GM21423 (cell line): ENCODE measurements around the gene TMEM255B.
"Not testable (repeated sequence)": the region's sequence is repeated elsewhere in the genome, so short reads cannot be mapped to it uniquely, and the experiment has no call there.

Experiments
- ATAC-seq: cut with Tn5 transposase; IDR thresholded peaks from one replicate; pipeline ENCODE4 v1.9.1; 2021; ENCODE audit warnings: mild to moderate bottlenecking, moderate library complexity; ENCODE audit not compliant: unreplicated experiment

Gene TMEM255B

GRCh38 chr13:113748101-113748861 is 10.7 kb upstream of the TMEM255B start:
- no peak for ATAC-seq

GRCh38 chr13:113748862-113749451 is 10.1 kb upstream of the TMEM255B start:
- no peak for ATAC-seq

- no peak for ATAC-seq
These were observed 9.5 kb upstream of the TMEM255B start for GRCh38 chr13:113749507-113749906.

- ATAC-seq, result no peak
These were observed 9.1 kb upstream of the TMEM255B start for GRCh38 chr13:113749967-113750366.

GRCh38 chr13:113750554-113751399 is 8.2 kb upstream of the TMEM255B start:
- ATAC-seq, result no peak

- no peak for ATAC-seq
These were observed 7.5 kb upstream of the TMEM255B start for GRCh38 chr13:113751491-113751890.

GRCh38 chr13:113752211-113752986 is 6.6 kb upstream of the TMEM255B start:
- ATAC-seq, result not testable (repeated sequence)

- ATAC-seq, result no peak
These were observed 5.9 kb upstream of the TMEM255B start for GRCh38 chr13:113753171-113753570.

GRCh38 chr13:113754242-113754641 is 4.8 kb upstream of the TMEM255B start:
- no peak for ATAC-seq

GRCh38 chr13:113754691-113755090 is 4.3 kb upstream of the TMEM255B start:
- ATAC-seq, result no peak

GRCh38 chr13:113756441-113757097 is 2.5 kb upstream of the TMEM255B start:
- no peak for ATAC-seq

- no peak for ATAC-seq
These were observed 605 bp downstream of the TMEM255B start for GRCh38 chr13:113759525-113760137.

- ATAC-seq, result no peak
These were observed 2.1 kb downstream of the TMEM255B start for GRCh38 chr13:113761136-113761535.

GRCh38 chr13:113762075-113762474 is 3.0 kb downstream of the TMEM255B start:
- no peak for ATAC-seq

GRCh38 chr13:113762538-113762937 is 3.5 kb downstream of the TMEM255B start:
- no peak for ATAC-seq

- ATAC-seq, result no peak
These were observed 4.2 kb downstream of the TMEM255B start for GRCh38 chr13:113763254-113763653.

GRCh38 chr13:113763961-113764792 is 5.2 kb downstream of the TMEM255B start:
- ATAC-seq, result no peak

GRCh38 chr13:113764793-113765563 is 6.0 kb downstream of the TMEM255B start:
- no peak for ATAC-seq
